B cell (primary cell): Measurements from ENCODE around the gene MTRF1. TPM values are rescaled to one million over a fixed set of nuclear protein-coding genes. Genes with fewer than 3 reads are reported as not detected.

Source experiments
- ATAC-seq: fragments of 200-7000 bp; cut with Tn5 transposase; one replicate; pipeline ENCODE4 v1.10.0; 2021; ENCODE audit warnings: low read depth, mild to moderate bottlenecking, moderate number of reproducible peaks, moderate library complexity
- CTCF ChIA-PET: fragments of 350-600 bp; sonication (Branson Sonifier 250); formaldehyde crosslinking; loops from one replicate; lab custom pipeline; 2021; ENCODE audit warnings: antibody characterized with exemption, inconsistent platforms; lab: Charles Lee
- POLR2A ChIA-PET: fragments of 350-600 bp; sonication (Branson Sonifier 250); formaldehyde crosslinking; loops from one replicate; lab custom pipeline; 2021; ENCODE audit warnings: antibody characterized with exemption; lab: Charles Lee
- DNase-seq: peaks from one replicate; pipeline ENCODE4 v3.0.0; 2013
- H2AFZ ChIP-seq: 2 replicates; pipeline ENCODE4 v1.6.1; 2012; ENCODE audit warnings: mild to moderate bottlenecking, low read depth, low read length; ENCODE audit not compliant: insufficient read depth, poor library complexity, severe bottlenecking
- H3K27ac ChIP-seq, 2 donors: 1 replicate in 1 of 2; 2 replicates in 1 of 2; pipeline ENCODE4 v1.5.1; 2012 to 2013; ENCODE audit warnings: low read length in 2 of 2, mild to moderate bottlenecking in 2 of 2, moderate library complexity in 1 of 2
- H3K27me3 ChIP-seq, 4 experiments: fragments of 200-600 bp in 1 of 4; sonication (generic) in 1 of 4; replicated peaks in 1 of 4; 1 replicate in 2 of 4; 2 replicates in 2 of 4; pipeline versions ENCODE4 v1.6.1 to v1.7.0; 2013 to 2016; ENCODE audit warnings: low read length in 3 of 4, mild to moderate bottlenecking in 2 of 4, mixed read lengths in 1 of 4, moderate library complexity in 1 of 4; ENCODE audit not compliant: insufficient read depth in 4 of 4, control insufficient read depth in 3 of 4; ENCODE audit errors: control extremely low read depth in 1 of 4
- H3K36me3 ChIP-seq, 2 experiments: replicated peaks in 1 of 2; 1 replicate in 1 of 2; 2 replicates in 1 of 2; pipeline versions ENCODE4 v1.6.1 to v1.7.1; 2013; ENCODE audit warnings: low read length in 1 of 2; ENCODE audit not compliant: insufficient read depth in 2 of 2, control insufficient read depth in 1 of 2; ENCODE audit errors: control extremely low read depth in 1 of 2, extremely low read depth in 1 of 2
- H3K4me1 ChIP-seq, 2 donors: fragments of 200-600 bp in 1 of 2; sonication (generic) in 1 of 2; 1 replicate in 1 of 2; 2 replicates in 1 of 2; pipeline versions ENCODE4 v1.5.1 to v1.6.1; 2013 to 2017; ENCODE audit warnings: low read length in 2 of 2; ENCODE audit not compliant: control insufficient read depth in 2 of 2, insufficient read depth in 2 of 2
- H3K4me2 ChIP-seq: replicated peaks from 2 replicates; pipeline ENCODE3; 2012; ENCODE audit warnings: mild to moderate bottlenecking, low read depth, low read length; ENCODE audit not compliant: poor library complexity, severe bottlenecking
- H3K4me3 ChIP-seq, 5 experiments: fragments of 200-600 bp in 1 of 5; sonication (generic) in 1 of 5; 1 replicate in 3 of 5; 2 replicates in 2 of 5; pipeline versions ENCODE4 v1.5.1 to v1.7.0; 2011 to 2016; ENCODE audit warnings: low read length in 4 of 5, mild to moderate bottlenecking in 4 of 5, low read depth in 2 of 5, control low read depth in 1 of 5, moderate library complexity in 1 of 5; ENCODE audit not compliant: insufficient read depth in 1 of 5; ENCODE audit errors: control extremely low read depth in 1 of 5, extremely low read depth in 1 of 5
- H3K79me2 ChIP-seq: fragments of 200-600 bp; sonication (generic); one replicate; pipeline ENCODE4 v1.6.0; 2016; ENCODE audit warnings: low read length; ENCODE audit not compliant: control insufficient read depth, insufficient read depth
- H3K9ac ChIP-seq: fragments of 200-600 bp; sonication (generic); 2 replicates; pipeline ENCODE4 v1.6.1; 2017; ENCODE audit warnings: mild to moderate bottlenecking, low read length, moderate library complexity
- H3K9me3 ChIP-seq, 3 donors: one replicate each; pipeline versions ENCODE4 v1.6.1 to v1.7.1; 2013; ENCODE audit warnings: low read length in 2 of 3; ENCODE audit not compliant: control insufficient read depth in 2 of 3, insufficient read depth in 1 of 3; ENCODE audit errors: control extremely low read depth in 1 of 3
- H4K20me1 ChIP-seq: 2 replicates; pipeline ENCODE4 v1.6.0; 2012; ENCODE audit warnings: mild to moderate bottlenecking, low read length; ENCODE audit not compliant: insufficient read depth, control insufficient read depth, poor library complexity, severe bottlenecking
- H3K27ac Mint-ChIP-seq: one replicate; pipeline ENCODE4 v1.8.0; 2021; ENCODE audit warnings: mixed read lengths
- H3K27me3 Mint-ChIP-seq: one replicate; pipeline ENCODE4 v1.8.0; 2021; ENCODE audit warnings: mixed read lengths
- H3K4me1 Mint-ChIP-seq: one replicate; pipeline ENCODE4 v1.8.0; 2021; ENCODE audit warnings: mixed read lengths
- H3K4me3 Mint-ChIP-seq: one replicate; pipeline ENCODE4 v1.8.0; 2021; ENCODE audit warnings: mixed read lengths
- H3K9me3 Mint-ChIP-seq: one replicate; pipeline ENCODE4 v1.8.0; 2022; ENCODE audit warnings: mixed read lengths; ENCODE audit not compliant: insufficient read depth
- CTCF ChIP-seq: fragments of 200-600 bp; IDR thresholded peaks from one replicate; pipeline ENCODE4 v1.8.0; 2022; ENCODE audit warnings: antibody characterized with exemption, mild to moderate bottlenecking
- EZH2 ChIP-seq: IDR thresholded peaks from 2 replicates; pipeline ENCODE4 v1.6.1; 2012; ENCODE audit warnings: borderline replicate concordance, low read depth, mild to moderate bottlenecking, moderate library complexity, low read length; ENCODE audit not compliant: insufficient read depth, poor library complexity, severe bottlenecking
- WGBS: methylation state at CpG from one replicate; pipeline ENCODE4 v1.1.5; 2013; ENCODE audit warnings: missing lambda C conversion rate; ENCODE audit not compliant: insufficient coverage; 5-methylcytosine and 5-hydroxymethylcytosine counted together
- intact Hi-C: fragments of 100-400 bp; cut with micrococcal nuclease; formaldehyde crosslinking; loops from one replicate; pipeline ENCODE4 v1.10.0; 2022
- polyA minus RNA-seq: library from RNA; depleted of rRNA, polyadenylated mRNA; stranded (reverse); fragments of >200 nt; gene quantifications from 2 replicates; pipeline ENCODE4 v1.2.3, GENCODE V29; 2012
- polyA plus RNA-seq: library from polyadenylated mRNA; depleted of rRNA; stranded (reverse); fragments of >200 nt; gene quantifications from 2 replicates; pipeline ENCODE4 v1.2.3, GENCODE V29; 2012
- total RNA-seq, 2 donors: library from RNA; stranded (reverse); fragments of 120-200 nt in 1 of 2; gene quantifications; 1 replicate in 1 of 2; 2 replicates in 1 of 2; pipeline versions ENCODE4 v1.2.3 to v1.2.4, GENCODE V29; 2013 to 2022

Gene MTRF1
- total RNA-seq = 29.8 and 36.0 TPM in 2 replicates
- 24.6 TPM for total RNA-seq (2013)
- 24.4 and 35.1 TPM in 2 replicates for polyA plus RNA-seq
- polyA minus RNA-seq = 8.2 and 9.4 TPM in 2 replicates

- Histone ChIP-seq H3K27ac (peak within 1 kb of the TSS; percentile 79 to 92), H3K9ac (peak within 1 kb of the TSS; percentile 86), H3K4me1 (peaks cover 6 to 7% of the 10 kb centered on the region in 2 donors), H3K9me3 (peaks cover 0 to 12% (median 10%) of the 10 kb centered on the region in 3 donors), H2AFZ (peak within 1 kb of the TSS; percentile 93), H4K20me1 (no peaks in the 10 kb centered on the region), H3K4me2 (peak within 1 kb of the TSS; percentile 74), H3K79me2 (no peaks in the 10 kb centered on the region), H3K27me3 (no peaks in the 10 kb centered on the region), H3K36me3 (peaks cover 0 to 5% of the 10 kb centered on the region in 2 experiments), H3K4me3 (peak within 1 kb of the TSS; percentile 62 to 95 (median 76))
- CTCF ChIA-PET = no interaction called here
- 0% methylated on average over 10 of the region's 32 CpGs for WGBS
- TF ChIP-seq CTCF (no peak), EZH2 (no peak)
- Mint-ChIP-seq H3K9me3 (peaks cover 3% of the 10 kb centered on the region), H3K27ac (peak within 1 kb of the TSS; percentile 98), H3K4me3 (peak within 1 kb of the TSS; percentile 96), H3K27me3 (no peaks in the 10 kb centered on the region), H3K4me1 (peaks cover 21% of the 10 kb centered on the region)
- peak; percentile 92 for DNase-seq
- intact Hi-C loops = loop anchor here (1.0 to 5.0 kb wide), 10 partner anchors 48 to 1007 kb away; partner anchors contain the start of genes DGKH, KBTBD6, KBTBD7 and MRPS31
- peak; percentile 92 for ATAC-seq
- POLR2A ChIA-PET = interaction anchor here (0.8 to 0.9 kb wide), 3 partner anchors 49 to 698 kb away, joined by 3 to 4 read pairs (median 4); partner anchors contain the start of gene VWA8
Measured at GRCh38 chr13:41263261-41263971, at the start of gene MTRF1. MTRF1 (minus strand) TSS chr13:41263576; CDS start chr13:41260907, 2,669 bp downstream.

GRCh38 chr13:41313117-41313516 is 49.7 kb upstream of the MTRF1 start:
- DNase-seq (no peak), ATAC-seq (no peak)
- H4K20me1 ChIP-seq = peaks cover 22% of the 10 kb centered on the region
- no peak overlapping the region for H3K4me3 ChIP-seq
- H3K9me3 Mint-ChIP-seq = no peaks in the 10 kb centered on the region
- H3K27me3 ChIP-seq = no peaks in the 10 kb centered on the region
- intact Hi-C loops = loop anchor here (5.0 kb wide), 1 partner anchor 734 kb away; the partner anchor contains the start of gene DGKH
- H3K4me2 ChIP-seq = peak overlapping the region; percentile 93
- no peak overlapping the region for H3K27ac Mint-ChIP-seq
- H3K27me3 Mint-ChIP-seq = no peaks in the 10 kb centered on the region
- no peak overlapping the region for H3K9ac ChIP-seq
- H3K36me3 ChIP-seq = no peaks in the 10 kb centered on the region
- H3K4me1 ChIP-seq = peaks cover 26 to 27% of the 10 kb centered on the region in 2 donors
- no CpG with 5 or more reads among the region's 5 CpGs for WGBS
- peaks cover 82% of the 10 kb centered on the region for H3K79me2 ChIP-seq
- no peak overlapping the region for H3K27ac ChIP-seq
- no peaks in the 10 kb centered on the region for H3K9me3 ChIP-seq
- H2AFZ ChIP-seq = no peak overlapping the region
- ChIA-PET POLR2A (no interaction called here), CTCF (interaction anchor here (1.4 kb wide), 1 partner anchor 91 kb away, joined by 3 read pairs; no protein-coding TSS in a partner anchor)
- H3K4me3 Mint-ChIP-seq = no peak overlapping the region
- H3K4me1 Mint-ChIP-seq = peaks cover 39% of the 10 kb centered on the region
- TF ChIP-seq EZH2 (no peak), CTCF (no peak)
